IMR-90 (cell line): Measurements from ENCODE around the gene ZNF195. TPM values are rescaled to one million over a fixed set of nuclear protein-coding genes. Genes with fewer than 3 reads are reported as not detected.
A peak's percentile ranks its signal among the peaks of the same experiment; 100 is the strongest.
"Not testable (repeated sequence)": the region's sequence is repeated elsewhere in the genome, so short reads cannot be mapped to it uniquely, and the experiment has no call there.

Source experiments
- ATAC-seq: fragments of 200-7000 bp; cut with Tn5 transposase; 2 replicates; pipeline ENCODE4 v1.9.1; 2020; ENCODE audit warnings: low read depth, mild to moderate bottlenecking, moderate library complexity
- BruUV-seq: library from RNA; stranded (reverse); fragments of 400-500 nt; replicated peaks from 2 replicates; lab custom pipeline; 2021; lab: Mats Ljungman, UMichigan
- CTCF ChIA-PET: fragments of 300-600 bp; formaldehyde crosslinking; extraction: SDS; loops from one replicate; lab custom pipeline; 2021; ENCODE audit warnings: antibody characterized with exemption; lab: Yijun Ruan, JAX
- POLR2A ChIA-PET: fragments of 300-600 bp; sonication (Branson Sonifier 250); formaldehyde crosslinking; loops from one replicate; lab custom pipeline; 2022; ENCODE audit warnings: antibody characterized with exemption; ENCODE audit not compliant: unreplicated experiment; lab: Charles Lee
- DNase-seq: peaks from one replicate; pipeline ENCODE4 v3.0.0; 2013
- H2AFZ ChIP-seq: replicated peaks from 2 replicates; pipeline ENCODE3; 2013; ENCODE audit warnings: low read length, mild to moderate bottlenecking; ENCODE audit not compliant: poor library complexity
- H2AK5ac ChIP-seq: 2 replicates; pipeline ENCODE4 v1.6.1; 2013; ENCODE audit warnings: low read depth, low read length, inconsistent platforms
- H2AK9ac ChIP-seq: replicated peaks from 2 replicates; pipeline ENCODE3; 2013; ENCODE audit warnings: mild to moderate bottlenecking, low read depth, low read length, moderate library complexity; ENCODE audit not compliant: poor library complexity
- H2BK120ac ChIP-seq: 2 replicates; pipeline ENCODE4 v1.6.1; 2013; ENCODE audit warnings: low read depth, low read length, inconsistent platforms
- H2BK15ac ChIP-seq: 3 replicates; pipeline ENCODE4 v1.6.1; 2013; ENCODE audit warnings: low read depth, low read length, inconsistent platforms
- H2BK20ac ChIP-seq: 2 replicates; pipeline ENCODE4 v1.6.1; 2013; ENCODE audit warnings: low read depth, mild to moderate bottlenecking, inconsistent platforms, low read length, moderate library complexity
- H2BK5ac ChIP-seq: 2 replicates; pipeline ENCODE4 v1.6.1; 2013; ENCODE audit warnings: mild to moderate bottlenecking, low read depth, low read length, inconsistent platforms; ENCODE audit not compliant: poor library complexity, severe bottlenecking
- H3K14ac ChIP-seq: replicated peaks from 2 replicates; pipeline ENCODE4 v1.6.1; 2013; ENCODE audit warnings: low read depth, low read length, inconsistent platforms
- H3K18ac ChIP-seq: 2 replicates; pipeline ENCODE4 v1.6.1; 2013; ENCODE audit warnings: low read depth, low read length, control low read depth
- H3K23ac ChIP-seq: 2 replicates; pipeline ENCODE4 v1.6.1; 2013; ENCODE audit warnings: low read depth, low read length, inconsistent platforms
- H3K27ac ChIP-seq: 2 replicates; pipeline ENCODE4 v1.5.1; 2013; ENCODE audit warnings: mild to moderate bottlenecking, control low read depth, low read length; ENCODE audit not compliant: insufficient read depth
- H3K27me3 ChIP-seq: 2 replicates; pipeline ENCODE4 v1.6.1; 2013; ENCODE audit warnings: low read length; ENCODE audit not compliant: control insufficient read depth, insufficient read depth
- H3K36me3 ChIP-seq: 2 replicates; pipeline ENCODE4 v1.6.1; 2013; ENCODE audit warnings: low read length, mixed read lengths; ENCODE audit not compliant: control insufficient read depth, insufficient read depth
- H3K4ac ChIP-seq: 2 replicates; pipeline ENCODE4 v1.6.1; 2013; ENCODE audit warnings: low read depth, low read length, inconsistent platforms
- H3K4me1 ChIP-seq: 2 replicates; pipeline ENCODE4 v1.6.1; 2013; ENCODE audit warnings: low read length, mixed read lengths; ENCODE audit not compliant: control insufficient read depth, insufficient read depth
- H3K4me2 ChIP-seq: 2 replicates; pipeline ENCODE4 v1.6.1; 2013; ENCODE audit warnings: low read depth, mild to moderate bottlenecking, control low read depth, low read length, moderate library complexity
- H3K4me3 ChIP-seq: 2 replicates; pipeline ENCODE4 v1.5.1; 2013; ENCODE audit warnings: low read depth, mild to moderate bottlenecking, control low read depth, low read length, moderate library complexity; ENCODE audit not compliant: insufficient read depth
- H3K56ac ChIP-seq: 2 replicates; pipeline ENCODE4 v1.6.1; 2013; ENCODE audit warnings: low read length, inconsistent platforms; ENCODE audit not compliant: insufficient read depth; ENCODE audit errors: extremely low read depth
- H3K79me1 ChIP-seq, 2 experiments: 2 replicates each; pipeline ENCODE4 v1.6.1; 2013; ENCODE audit warnings: low read length in 2 of 2, inconsistent platforms in 1 of 2, low read depth in 1 of 2
- H3K9ac ChIP-seq: 2 replicates; pipeline ENCODE4 v1.6.1; 2013; ENCODE audit warnings: low read depth, low read length, control low read depth
- H3K9me1 ChIP-seq: 2 replicates; pipeline ENCODE4 v1.6.1; 2013; ENCODE audit warnings: low read length, inconsistent platforms; ENCODE audit not compliant: insufficient read depth
- H3K9me3 ChIP-seq: 2 replicates; pipeline ENCODE4 v1.6.1; 2013; ENCODE audit warnings: low read length; ENCODE audit not compliant: control insufficient read depth, insufficient read depth
- H4K20me1 ChIP-seq: 2 replicates; pipeline ENCODE4 v1.6.1; 2013; ENCODE audit warnings: low read length, inconsistent platforms; ENCODE audit not compliant: insufficient read depth
- H4K5ac ChIP-seq: 2 replicates; pipeline ENCODE4 v1.6.1; 2013; ENCODE audit warnings: mild to moderate bottlenecking, low read depth, low read length, control low read depth
- H4K8ac ChIP-seq, 2 experiments: 2 replicates each; pipeline ENCODE4 v1.6.1; 2013; ENCODE audit warnings: low read depth in 2 of 2, low read length in 2 of 2, control low read depth in 1 of 2, inconsistent platforms in 1 of 2
- H4K91ac ChIP-seq: 2 replicates; pipeline ENCODE4 v1.6.1; 2013; ENCODE audit warnings: low read depth, low read length, inconsistent platforms; ENCODE audit not compliant: insufficient read depth
- WGBS, 2 experiments: methylation state at CpG; one replicate each; pipeline versions ENCODE4 v1.1.5 to v1.1.7; 2013; ENCODE audit warnings: missing lambda C conversion rate in 2 of 2; ENCODE audit not compliant: insufficient read length in 1 of 2; ENCODE audit errors: extremely low coverage in 2 of 2; 5-methylcytosine and 5-hydroxymethylcytosine counted together
- dilution Hi-C: fragments of 300-500 bp; cut with HindIII; formaldehyde crosslinking; loops from one replicate; pipeline ENCODE4 v1.14.3; 2018; ENCODE audit warnings: low sequenced_read_pairs; ENCODE audit not compliant: unreplicated experiment
- in situ Hi-C: fragments of 300-500 bp; cut with MboI; formaldehyde crosslinking; loops from 3 replicates; pipeline ENCODE4 v1.14.3; 2019; ENCODE audit warnings: low sequenced_read_pairs, inconsistent platforms, mixed read lengths
- intact Hi-C: fragments of 100-400 bp; cut with micrococcal nuclease; formaldehyde crosslinking; loops from 2 replicates; pipeline ENCODE4 v1.10.0; 2022
- polyA plus RNA-seq, 3 experiments: library from polyadenylated mRNA; depleted of rRNA; stranded (reverse); fragments of >200 nt; gene quantifications; 2 replicates each; pipeline ENCODE4 v1.2.3, GENCODE V29; 2012; ENCODE audit warnings: low replicate concordance in 1 of 3
- total RNA-seq: library from RNA; depleted of rRNA; stranded (reverse); fragments of >200 nt; gene quantifications from 2 replicates; pipeline ENCODE4 v1.2.3, GENCODE V29; 2012

Gene ZNF195
- total and polyA plus RNA-seq, 2 of the 4 experiments (the other 2 are of a cell fraction) = 10.2 to 24.4 TPM

GRCh38 chr11:3394956-3395355, 16.0 kb upstream of the ZNF195 start:
- H2BK120ac ChIP-seq, H3K18ac ChIP-seq, H3K9ac ChIP-seq, H4K91ac ChIP-seq, H3K36me3 ChIP-seq, H4K5ac ChIP-seq, H4K20me1 ChIP-seq, BruUV-seq, H3K4me2 ChIP-seq, H2AK5ac ChIP-seq, H3K9me3 ChIP-seq, POLR2A ChIA-PET, H3K4me1 ChIP-seq, H3K27ac ChIP-seq, dilution Hi-C loops, DNase-seq, H3K14ac ChIP-seq, H2AFZ ChIP-seq, H3K27me3 ChIP-seq, H2BK15ac ChIP-seq, H2AK9ac ChIP-seq, H3K56ac ChIP-seq, H4K8ac ChIP-seq, in situ Hi-C loops, CTCF ChIA-PET, intact Hi-C loops, H2BK20ac ChIP-seq, H3K79me1 ChIP-seq, H3K9me1 ChIP-seq, ATAC-seq, H3K4ac ChIP-seq, H3K4me3 ChIP-seq, H2BK5ac ChIP-seq, H3K23ac ChIP-seq: not testable (repeated sequence)
- WGBS, 2 experiments = 80% methylated on average over 1 of the region's 10 CpGs; no CpG with 5 or more reads in 1 of the 2 experiments

- in situ Hi-C loops, H3K36me3 ChIP-seq, H2BK15ac ChIP-seq, H3K9ac ChIP-seq, H3K27ac ChIP-seq, H3K4me1 ChIP-seq, CTCF ChIA-PET, H2AK9ac ChIP-seq, BruUV-seq, H3K79me1 ChIP-seq, H2BK5ac ChIP-seq, H3K9me3 ChIP-seq, H3K18ac ChIP-seq, H3K4me2 ChIP-seq, H2BK20ac ChIP-seq, POLR2A ChIA-PET, H4K91ac ChIP-seq, ATAC-seq, H2AFZ ChIP-seq, H3K56ac ChIP-seq, H3K23ac ChIP-seq, H3K4me3 ChIP-seq, H3K27me3 ChIP-seq, H4K20me1 ChIP-seq, H2BK120ac ChIP-seq, H3K14ac ChIP-seq, dilution Hi-C loops, intact Hi-C loops, H4K5ac ChIP-seq, H3K4ac ChIP-seq, H3K9me1 ChIP-seq, H2AK5ac ChIP-seq, H4K8ac ChIP-seq: not testable (repeated sequence)
- DNase-seq = peak; percentile 13
- no CpG with 5 or more reads among the region's 13 CpGs for WGBS, 2 experiments
These were observed 14.5 kb upstream of the ZNF195 start for GRCh38 chr11:3393450-3393849.
